HL-60 (cell line): Measurements from ENCODE around the gene NLRC5.

Experiments
- GABPA ChIP-seq: IDR thresholded peaks from 2 replicates; pipeline ENCODE4 v1.6.1; 2012; ENCODE audit warnings: low read depth
- POLR2AphosphoS5 ChIP-seq: IDR thresholded peaks from 2 replicates; pipeline ENCODE4 v1.6.1; 2012; ENCODE audit warnings: low read depth

DNA sequence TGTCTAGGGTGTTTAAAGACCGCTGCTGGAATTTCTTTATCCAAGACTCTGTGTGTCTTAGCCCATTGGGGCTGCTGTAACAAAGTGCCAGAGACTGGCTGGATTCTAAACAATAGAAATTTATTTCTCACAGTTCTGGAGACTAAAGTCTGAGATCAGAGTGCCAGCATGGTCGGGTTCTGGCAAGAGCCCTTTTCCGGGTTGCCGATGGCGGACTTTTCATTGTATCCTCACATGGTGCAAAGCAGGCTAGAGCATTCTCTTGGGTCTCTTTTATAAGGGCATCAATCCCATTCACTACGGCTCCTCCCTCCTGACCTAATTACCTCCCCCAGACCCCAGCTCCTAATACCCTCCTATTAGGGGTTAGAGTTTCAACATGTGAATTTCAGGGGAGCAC is 9.5 kb downstream of the NLRC5 start:
- TF ChIP-seq POLR2AphosphoS5, result no peak
- no peak for TF ChIP-seq GABPA
